ENCODE results near the gene SGIP1. TPM values are rescaled to one million over a fixed set of nuclear protein-coding genes. Genes with fewer than 3 reads are reported as not detected.

The SGIP1 gene
- total and polyA plus RNA-seq, 2 experiments from 2014 or later: 2.4 to 6.1 TPM

GRCh38 chr1:66506991-66507390 is 27.0 kb upstream of the SGIP1 start (continued):
- TF ChIP-seq CTCF (conservative IDR thresholded peaks at IDR 0.05; ENCODE audit: low read depth in 2 of 2) (no peak), EZH2 (IDR thresholded peaks at IDR 0.05; ENCODE audit: low read depth, unreplicated experiment) (no peak), NANOG (IDR thresholded peaks at IDR 0.05; ENCODE audit: borderline replicate concordance) (no peak)

GRCh38 chr1:66510407-66510806 is 23.5 kb upstream of the SGIP1 start:
- H3K4me2 ChIP-seq: no peak overlapping the region
- no peak overlapping the region for H3K4me3 ChIP-seq
- no peak overlapping the region for H3K27ac ChIP-seq (ENCODE audit: low read depth)
- Mint-ChIP-seq H3K27me3 (ENCODE audit: insufficient read depth, low read depth, poor library complexity) (no peaks in the 10 kb centered on the region), H3K36me3 (ENCODE audit: low read depth) (no peaks in the 10 kb centered on the region; the same call in 2 of the 3 replicates), H3K27ac (no peak overlapping the region), H3K9me3 (no peaks in the 10 kb centered on the region; the same call in 2 of the 3 replicates), H3K4me3 (no peak overlapping the region), H3K4me1 (peaks cover 5% of the 10 kb centered on the region; the same call in 2 of the 3 replicates)
- no peaks in the 10 kb centered on the region for H3K36me3 ChIP-seq (ENCODE audit: insufficient read depth)
- no peak for ATAC-seq
- DNase-seq (ENCODE audit: low spot score): no peak
- H3F3A ChIP-seq (replicated peaks; ENCODE audit: low read depth): no peaks in the 10 kb centered on the region
- no peak overlapping the region; the same call in 1 of the 2 replicates for H2AFZ ChIP-seq
- peaks cover 4% of the 10 kb centered on the region for H3K4me1 ChIP-seq (ENCODE audit: insufficient read depth)
- no peaks in the 10 kb centered on the region for H3K79me2 ChIP-seq (replicated peaks; ENCODE audit: insufficient read depth)
- no peaks in the 10 kb centered on the region for H3K27me3 ChIP-seq (ENCODE audit: insufficient read depth)
- H3K9me2 ChIP-seq (ENCODE audit: insufficient read depth): peaks cover 3% of the 10 kb centered on the region; the same call in 1 of the 2 replicates
- no peaks in the 10 kb centered on the region for H4K20me1 ChIP-seq (replicated peaks; ENCODE audit: insufficient read depth)
- TF ChIP-seq ZNF462 (CRISPR knock-in tag; IDR thresholded peaks at IDR 0.05) (no peak), ETS1 (IDR thresholded peaks at IDR 0.05) (no peak), CREB1 (CRISPR knock-in tag; IDR thresholded peaks at IDR 0.05; ENCODE audit: low read depth) (no peak), NANOG (IDR thresholded peaks at IDR 0.05; ENCODE audit: borderline replicate concordance) (no peak), EZH2phosphoT487 (IDR thresholded peaks at IDR 0.05; ENCODE audit: unreplicated experiment) (no peak), EZH2 (IDR thresholded peaks at IDR 0.05; ENCODE audit: low read depth, unreplicated experiment) (no peak), REST (IDR thresholded peaks at IDR 0.05; ENCODE audit: unreplicated experiment) (no peak), CTCF (conservative IDR thresholded peaks at IDR 0.05; ENCODE audit: low read depth in 2 of 2) (no peak), JUNB (IDR thresholded peaks at IDR 0.05; ENCODE audit: unreplicated experiment) (no peak)

Measured in GM23338 (cell line).